Measurements from ENCODE around the gene NRXN3.

GRCh38 chr14:79543348-79543747 is 1373.2 kb downstream of the NRXN3 start:
- TF ChIP-seq CTCF (IDR thresholded peaks at IDR 0.05 in 4 of 5, conservative IDR thresholded peaks at IDR 0.05 in 1 of 5) (no peak), POLR2A (IDR thresholded peaks at IDR 0.05) (no peak)
